ENCODE data around the gene CEACAM5.
A peak's percentile ranks its signal among the peaks of the same experiment; 100 is the strongest.
"Not testable (repeated sequence)": the region's sequence is repeated elsewhere in the genome, so short reads cannot be mapped to it uniquely, and the experiment has no call there.

Gene CEACAM5

GRCh38 chr19:41753936-41754529, 45.6 kb downstream of the CEACAM5 start:
- H3K4me2 ChIP-seq, result peak overlapping the region in 8 of 11 experiments; percentile 36 to 74 (median 59); a peak in 15 of 22 replicates

GRCh38 chr19:41755328-41755913, 47.0 kb downstream of the CEACAM5 start, which contains the start of gene CEACAM6:
CEACAM6 (plus strand) TSS chr19:41755530; CDS start chr19:41755639, 109 bp downstream.
- Histone ChIP-seq H3K9me3 (replicated peaks in 1 of 11) (no peaks in the 10 kb centered on the region), H3K27me3 (no peaks in the 10 kb centered on the region), H3K4me2 (peak within 1 kb of the TSS; percentile 1 to 89 (median 66); a peak in 20 of 22 replicates), H3K4me1 (peaks cover 29 to 95% (median 83%) of the 10 kb centered on the region in 10 experiments), H3K9ac (peak within 1 kb of the TSS in 9 of 11 experiments; percentile 15 to 54 (median 32); a peak in 12 of 22 replicates), H4K20me1 (no peaks in the 10 kb centered on the region), H3K27ac (peak within 1 kb of the TSS in 8 of 11 experiments; percentile 9 to 60 (median 38); a peak in 17 of 22 replicates), H3K4me3 (peak within 1 kb of the TSS in 2 of 10 experiments; percentile 19 to 30; a peak in 3 of 20 replicates), H3K36me3 (no peaks in the 10 kb centered on the region)
- TF ChIP-seq Cebpa-rat (IDR thresholded peaks at IDR 0.05), result no peak

More at GRCh38 chr19:41753936-41754529, 45.6 kb downstream of the CEACAM5 start:
- no peaks in the 10 kb centered on the region for H3K36me3 ChIP-seq
- no peaks in the 10 kb centered on the region for H4K20me1 ChIP-seq
- TF ChIP-seq Cebpa-rat (IDR thresholded peaks at IDR 0.05), result no peak
- H3K27me3 ChIP-seq, result no peaks in the 10 kb centered on the region
- peak overlapping the region in 7 of 11 experiments; percentile 37 to 71 (median 64); a peak in 14 of 22 replicates for H3K27ac ChIP-seq
- no peaks in the 10 kb centered on the region for H3K9me3 ChIP-seq (replicated peaks in 1 of 11)
- H3K9ac ChIP-seq, result peak overlapping the region in 4 of 11 experiments; percentile 1 to 36 (median 31); a peak in 3 of 22 replicates
- H3K4me1 ChIP-seq, result peaks cover 25 to 88% (median 78%) of the 10 kb centered on the region in 10 experiments
- H3K4me3 ChIP-seq, result no peak overlapping the region

- H3K36me3 ChIP-seq, result no peaks in the 10 kb centered on the region
- peaks cover 29 to 61% (median 53%) of the 10 kb centered on the region in 10 experiments for H3K4me1 ChIP-seq
- peak overlapping the region; percentile 23 to 89 (median 71) for H3K4me2 ChIP-seq
- no peaks in the 10 kb centered on the region for H4K20me1 ChIP-seq
- TF ChIP-seq Cebpa-rat (IDR thresholded peaks at IDR 0.05), result no peak
- H3K27ac ChIP-seq, result peak overlapping the region in 5 of 11 experiments; percentile 16 to 64 (median 60); a peak in 8 of 22 replicates
- H3K27me3 ChIP-seq, result no peaks in the 10 kb centered on the region
- no peaks in the 10 kb centered on the region for H3K9me3 ChIP-seq (replicated peaks in 1 of 11)
- H3K9ac ChIP-seq, result peak overlapping the region in 2 of 11 experiments; percentile 11 to 13; a peak in 3 of 22 replicates
- peak overlapping the region in 1 of 10 experiments; percentile 43; a peak in 2 of 20 replicates for H3K4me3 ChIP-seq
Measured at GRCh38 chr19:41758846-41759245, 50.4 kb downstream of the CEACAM5 start.

- Histone ChIP-seq H3K36me3 (no peaks in the 10 kb centered on the region), H4K20me1 (no peaks in the 10 kb centered on the region), H3K4me3 (no peak overlapping the region), H3K9me3 (replicated peaks in 1 of 11) (peaks cover 0 to 7% (median 5%) of the 10 kb centered on the region in 11 experiments; a peak in 10 of 22 replicates), H3K4me2 (no peak overlapping the region), H3K27ac (no peak overlapping the region), H3K4me1 (peaks cover 0 to 2% (median 0%) of the 10 kb centered on the region in 10 experiments; a peak in 2 of 20 replicates), H3K9ac (no peak overlapping the region), H3K27me3 (no peaks in the 10 kb centered on the region)
- TF ChIP-seq Cebpa-rat (IDR thresholded peaks at IDR 0.05), result no peak
Measured at GRCh38 chr19:41767115-41767514, 58.7 kb downstream of the CEACAM5 start.

GRCh38 chr19:41768105-41768504, 59.7 kb downstream of the CEACAM5 start:
- not testable (repeated sequence) for H3K27me3 ChIP-seq, H4K20me1 ChIP-seq

GRCh38 chr19:41769608-41770007, 61.2 kb downstream of the CEACAM5 start:
- Histone ChIP-seq H3K4me3 (no peak overlapping the region), H3K9me3 (replicated peaks in 1 of 11) (peaks cover 0 to 7% (median 5%) of the 10 kb centered on the region in 11 experiments; a peak in 10 of 22 replicates), H3K4me1 (peaks cover 7 to 20% (median 13%) of the 10 kb centered on the region in 10 experiments), H4K20me1 (no peaks in the 10 kb centered on the region), H3K4me2 (no peak overlapping the region), H3K36me3 (no peaks in the 10 kb centered on the region), H3K27me3 (no peaks in the 10 kb centered on the region), H3K27ac (no peak overlapping the region), H3K9ac (no peak overlapping the region)
- TF ChIP-seq Cebpa-rat (IDR thresholded peaks at IDR 0.05), result no peak

More at GRCh38 chr19:41768105-41768504, 59.7 kb downstream of the CEACAM5 start:
- not testable (repeated sequence) for H3K9me3 ChIP-seq (replicated peaks in 1 of 11); H3K4me1 ChIP-seq; H3K27ac ChIP-seq; H3K36me3 ChIP-seq; H3K9ac ChIP-seq; H3K4me3 ChIP-seq; H3K4me2 ChIP-seq

- H3K4me2 ChIP-seq, result no peak overlapping the region
- no peak overlapping the region for H3K4me3 ChIP-seq
- no peak for TF ChIP-seq Cebpa-rat (IDR thresholded peaks at IDR 0.05)
- H3K27me3 ChIP-seq, result no peaks in the 10 kb centered on the region
- no peak overlapping the region for H3K27ac ChIP-seq
- H3K4me1 ChIP-seq, result peaks cover 8 to 25% (median 18%) of the 10 kb centered on the region in 10 experiments
- H4K20me1 ChIP-seq, result no peaks in the 10 kb centered on the region
- H3K9ac ChIP-seq, result no peak overlapping the region
- H3K9me3 ChIP-seq (replicated peaks in 1 of 11), result peaks cover 0 to 7% (median 5%) of the 10 kb centered on the region in 11 experiments; a peak in 10 of 22 replicates
- H3K36me3 ChIP-seq, result no peaks in the 10 kb centered on the region
Measured at GRCh38 chr19:41771410-41771809, 63.0 kb downstream of the CEACAM5 start.

GRCh38 chr19:41774515-41774980, 66.1 kb downstream of the CEACAM5 start:
- Histone ChIP-seq H3K4me1 (peaks cover 8 to 25% (median 18%) of the 10 kb centered on the region in 10 experiments), H3K4me3 (no peak overlapping the region), H3K9ac (no peak overlapping the region), H3K9me3 (replicated peaks in 1 of 11) (no peaks in the 10 kb centered on the region; a peak in 1 of 22 replicates), H3K4me2 (peak overlapping the region; percentile 27 to 74 (median 62)), H4K20me1 (no peaks in the 10 kb centered on the region), H3K27me3 (no peaks in the 10 kb centered on the region), H3K36me3 (no peaks in the 10 kb centered on the region), H3K27ac (no peak overlapping the region)
- TF ChIP-seq Cebpa-rat (IDR thresholded peaks at IDR 0.05), result no peak

- TF ChIP-seq Cebpa-rat (IDR thresholded peaks at IDR 0.05), result no peak
- Histone ChIP-seq H3K4me2 (no peak overlapping the region), H3K9me3 (replicated peaks in 1 of 11) (no peaks in the 10 kb centered on the region; a peak in 1 of 22 replicates), H3K9ac (no peak overlapping the region), H3K36me3 (no peaks in the 10 kb centered on the region), H4K20me1 (no peaks in the 10 kb centered on the region), H3K27me3 (no peaks in the 10 kb centered on the region), H3K4me1 (peaks cover 8 to 42% (median 24%) of the 10 kb centered on the region in 10 experiments), H3K27ac (no peak overlapping the region), H3K4me3 (no peak overlapping the region)
Measured at GRCh38 chr19:41776700-41777099, 68.3 kb downstream of the CEACAM5 start.

Measured in BLaER1 treated with 17β-estradiol and CSF1 and Interleukin-3, amounts not matched to agents 10 nM and 100 nM (cell line).